Measurements from ENCODE around the gene DLGAP1.
"Not testable (repeated sequence)": the region's sequence is repeated elsewhere in the genome, so short reads cannot be mapped to it uniquely, and the experiment has no call there.

Gene DLGAP1

GRCh38 chr18:4455113-4455811 is at the start of gene DLGAP1:
DLGAP1 (minus strand) TSS chr18:4455307.
- peak; percentile 60 for DNase-seq (ENCODE audit: low spot score)
- TF ChIP-seq CTCF (IDR thresholded peaks at IDR 0.05; ENCODE audit: extremely low read depth, insufficient read depth, missing control alignments), result no peak
- in situ Hi-C loops (cut with MboI; ENCODE audit: low pct_unique_long_range_greater_than_20kb, low sequenced_read_pairs, unreplicated experiment), result no loop called here

GRCh38 chr18:4494703-4495284 is 39.7 kb upstream of the DLGAP1 start:
- in situ Hi-C loops (cut with MboI; ENCODE audit: low pct_unique_long_range_greater_than_20kb, low sequenced_read_pairs, unreplicated experiment); DNase-seq (ENCODE audit: low spot score): not testable (repeated sequence)

GRCh38 chr18:4468511-4468910 is 13.4 kb upstream of the DLGAP1 start:
- no peak for TF ChIP-seq CTCF (IDR thresholded peaks at IDR 0.05; ENCODE audit: extremely low read depth, insufficient read depth, missing control alignments)
- DNase-seq (ENCODE audit: low spot score), result no peak
- in situ Hi-C loops (cut with MboI; ENCODE audit: low pct_unique_long_range_greater_than_20kb, low sequenced_read_pairs, unreplicated experiment), result no loop called here

GRCh38 chr18:4454537-4455112 is 482 bp downstream of the DLGAP1 start:
- in situ Hi-C loops (cut with MboI; ENCODE audit: low pct_unique_long_range_greater_than_20kb, low sequenced_read_pairs, unreplicated experiment), result no loop called here
- no peak for DNase-seq (ENCODE audit: low spot score)
- no peak for TF ChIP-seq CTCF (IDR thresholded peaks at IDR 0.05; ENCODE audit: extremely low read depth, insufficient read depth, missing control alignments)

- in situ Hi-C loops (cut with MboI; ENCODE audit: low pct_unique_long_range_greater_than_20kb, low sequenced_read_pairs, unreplicated experiment), result no loop called here
- TF ChIP-seq CTCF (IDR thresholded peaks at IDR 0.05; ENCODE audit: extremely low read depth, insufficient read depth, missing control alignments), result no peak
Observed at GRCh38 chr18:4453874-4454536, 1.1 kb downstream of the DLGAP1 start.

GRCh38 chr18:4453567-4453873 is 1.6 kb downstream of the DLGAP1 start:
- in situ Hi-C loops (cut with MboI; ENCODE audit: low pct_unique_long_range_greater_than_20kb, low sequenced_read_pairs, unreplicated experiment), result no loop called here
- no peak for DNase-seq (ENCODE audit: low spot score)

More at GRCh38 chr18:4453874-4454536, 1.1 kb downstream of the DLGAP1 start:
- DNase-seq (ENCODE audit: low spot score), result peak; percentile 19

More at GRCh38 chr18:4453567-4453873, 1.6 kb downstream of the DLGAP1 start:
- TF ChIP-seq CTCF (IDR thresholded peaks at IDR 0.05; ENCODE audit: extremely low read depth, insufficient read depth, missing control alignments), result no peak

All from GM13977 (cell line).